Breast epithelium (tissue), 4 donors: ENCODE results near the gene EFNA3. TPM values are rescaled to one million over a fixed set of nuclear protein-coding genes. Genes with fewer than 3 reads are reported as not detected.

Experiments used
- DNase-seq, 2 donors: peaks; one replicate each; pipeline ENCODE4 v3.0.0-alpha.2; 2019; ENCODE audit warnings: low spot score in 2 of 2
- H3K27ac ChIP-seq, 2 donors: fragments of 200-600 bp; sonication (generic) in 1 of 2; one replicate each; pipeline ENCODE4 v1.5.1; 2016 to 2019; ENCODE audit warnings: mild to moderate bottlenecking in 1 of 2
- H3K27me3 ChIP-seq, 2 donors: fragments of 200-600 bp; sonication (generic) in 1 of 2; one replicate each; pipeline versions ENCODE4 v1.5.1 to v1.6.0; 2017 to 2019; ENCODE audit warnings: control low read depth in 1 of 2, mild to moderate bottlenecking in 1 of 2
- H3K36me3 ChIP-seq: fragments of 200-600 bp; one replicate; pipeline ENCODE4 v1.5.1; 2019
- H3K4me1 ChIP-seq, 2 donors: fragments of 200-600 bp; sonication (generic); one replicate each; pipeline ENCODE4 v1.5.1; 2016 to 2019; ENCODE audit warnings: control low read depth in 1 of 2
- H3K4me3 ChIP-seq, 3 donors: fragments of 200-600 bp; sonication (generic); 1 replicate in 2 of 3; 2 replicates in 1 of 3; pipeline ENCODE4 v1.5.1; 2016 to 2019; ENCODE audit warnings: mild to moderate bottlenecking in 3 of 3, moderate library complexity in 2 of 3
- H3K9me3 ChIP-seq, 2 donors: fragments of 200-600 bp; sonication (generic) in 1 of 2; one replicate each; pipeline ENCODE4 v1.5.1; 2016 to 2019; ENCODE audit warnings: control low read depth in 1 of 2
- CTCF ChIP-seq, 3 donors: fragments of 450-650 bp; IDR thresholded peaks; one replicate each; pipeline ENCODE4 v1.5.1; 2016 to 2017; ENCODE audit warnings: antibody characterized with exemption in 3 of 3, mild to moderate bottlenecking in 3 of 3, moderate library complexity in 3 of 3
- POLR2A ChIP-seq: fragments of 450-650 bp; IDR thresholded peaks from one replicate; pipeline ENCODE4 v1.6.1; 2016; ENCODE audit warnings: antibody characterized with exemption, mild to moderate bottlenecking, moderate library complexity
- POLR2AphosphoS5 ChIP-seq, 3 donors: sonication (generic); formaldehyde crosslinking; IDR thresholded peaks; one replicate each; pipeline ENCODE4 v1.6.1; 2017; ENCODE audit warnings: antibody characterized with exemption in 3 of 3
- intact Hi-C: fragments of 100-400 bp; cut with DNase I; formaldehyde crosslinking; loops from one replicate; pipeline ENCODE4 v1.15.1; 2023; ENCODE audit warnings: low total_unique reads
- total RNA-seq, 3 donors: library from RNA; depleted of rRNA; stranded (reverse); fragments of >200 nt; gene quantifications; one replicate each; pipeline ENCODE4 v1.1.0, GENCODE V29; 2016

Gene EFNA3
- total RNA-seq, 3 donors from 2014 or later: 1.6 to 7.2 (median 6.6) TPM

- intact Hi-C loops: loop anchor here (10.0 kb wide), 1 partner anchor 115 kb away; the partner anchor contains the start of gene PBXIP1
Observed at GRCh38 chr1:155069551-155070157, 9.0 kb upstream of the EFNA3 start.

GRCh38 chr1:155070158-155070621, 8.4 kb upstream of the EFNA3 start:
- Histone ChIP-seq H3K9me3 (no peaks in the 10 kb centered on the region), H3K4me3 (peak overlapping the region; percentile 37 to 72 (median 49)), H3K36me3 (no peaks in the 10 kb centered on the region), H3K27ac (peak overlapping the region; percentile 51 to 73), H3K4me1 (peaks cover 0 to 6% of the 10 kb centered on the region in 2 donors), H3K27me3 (no peaks in the 10 kb centered on the region)
- TF ChIP-seq POLR2A: no peak
- TF ChIP-seq POLR2AphosphoS5 (IDR thresholded peaks at IDR 0.05): no peak
- no peak for TF ChIP-seq CTCF (IDR thresholded peaks at IDR 0.05)
- no peak for DNase-seq
- intact Hi-C loops: no loop called here

More at GRCh38 chr1:155069551-155070157, 9.0 kb upstream of the EFNA3 start:
- no peak overlapping the region for H3K27ac ChIP-seq
- H3K9me3 ChIP-seq: no peaks in the 10 kb centered on the region
- H3K27me3 ChIP-seq: no peaks in the 10 kb centered on the region
- no peak for TF ChIP-seq POLR2AphosphoS5 (IDR thresholded peaks at IDR 0.05)
- peaks cover 0 to 9% of the 10 kb centered on the region in 2 donors for H3K4me1 ChIP-seq
- no peak for DNase-seq
- no peak overlapping the region for H3K4me3 ChIP-seq
- no peaks in the 10 kb centered on the region for H3K36me3 ChIP-seq

GRCh38 chr1:155070721-155071569, 7.7 kb upstream of the EFNA3 start:
- TF ChIP-seq CTCF (IDR thresholded peaks at IDR 0.05) (no peak), POLR2A (no peak), POLR2AphosphoS5 (IDR thresholded peaks at IDR 0.05) (peak in 2 of 3 donors; percentile 20 to 39)
- no peaks in the 10 kb centered on the region for H3K27me3 ChIP-seq
- H3K9me3 ChIP-seq: no peaks in the 10 kb centered on the region
- no peak for DNase-seq
- H3K27ac ChIP-seq: peak overlapping the region; percentile 51 to 73
- intact Hi-C loops: no loop called here
- H3K4me3 ChIP-seq: peak overlapping the region; percentile 37 to 72 (median 49)
- peaks cover 0 to 6% of the 10 kb centered on the region in 2 donors for H3K4me1 ChIP-seq
- no peaks in the 10 kb centered on the region for H3K36me3 ChIP-seq

GRCh38 chr1:155071701-155072100, 6.9 kb upstream of the EFNA3 start:
- Histone ChIP-seq H3K9me3 (no peaks in the 10 kb centered on the region), H3K27ac (peak overlapping the region in 1 of 2 donors; percentile 51), H3K4me3 (no peak overlapping the region), H3K27me3 (no peaks in the 10 kb centered on the region), H3K4me1 (peaks cover 0 to 6% of the 10 kb centered on the region in 2 donors), H3K36me3 (no peaks in the 10 kb centered on the region)
- intact Hi-C loops: no loop called here
- TF ChIP-seq POLR2A: no peak
- no peak for TF ChIP-seq POLR2AphosphoS5 (IDR thresholded peaks at IDR 0.05)
- TF ChIP-seq CTCF (IDR thresholded peaks at IDR 0.05): no peak
- no peak for DNase-seq

- Histone ChIP-seq H3K27ac (no peak overlapping the region), H3K4me3 (no peak overlapping the region), H3K9me3 (no peaks in the 10 kb centered on the region), H3K27me3 (no peaks in the 10 kb centered on the region), H3K4me1 (peaks cover 0 to 6% of the 10 kb centered on the region in 2 donors), H3K36me3 (no peaks in the 10 kb centered on the region)
- intact Hi-C loops: no loop called here
- DNase-seq: no peak
- no peak for TF ChIP-seq POLR2AphosphoS5 (IDR thresholded peaks at IDR 0.05)
- no peak for TF ChIP-seq CTCF (IDR thresholded peaks at IDR 0.05)
- no peak for TF ChIP-seq POLR2A
Observed at GRCh38 chr1:155072531-155073289, 5.9 kb upstream of the EFNA3 start.
